Stimulated activated CD4-positive, alpha-beta T cell treated with anti-CD3 and anti-CD28 coated beads, TNF-alpha, amount 100 ng/mL, for 24 hours (primary cell): ENCODE data around the gene CAPN11.
"Not testable (repeated sequence)": the region's sequence is repeated elsewhere in the genome, so short reads cannot be mapped to it uniquely, and the experiment has no call there.

Experiments used
- DNase-seq, 3 experiments: peaks; one replicate each; pipeline ENCODE4 v3.0.0-alpha.2; 2020; ENCODE audit warnings: low read depth in 3 of 3

Gene CAPN11

GRCh38 chr6:44181784-44182183 lies 23.2 kb downstream of the CAPN11 start:
- DNase-seq, result not testable (repeated sequence)

- no peak for DNase-seq
Observed at GRCh38 chr6:44182911-44183390, 24.3 kb downstream of the CAPN11 start.

GRCh38 chr6:44183783-44184182 lies 25.2 kb downstream of the CAPN11 start:
- no peak for DNase-seq

- not testable (repeated sequence) for DNase-seq
Observed at GRCh38 chr6:44185356-44185755, 26.7 kb downstream of the CAPN11 start.

GRCh38 chr6:44185953-44186634 lies 27.5 kb downstream of the CAPN11 start:
- no peak for DNase-seq

GRCh38 chr6:44186635-44187025 lies 28.0 kb downstream of the CAPN11 start:
- no peak for DNase-seq

GRCh38 chr6:44188819-44189218 lies 30.2 kb downstream of the CAPN11 start:
- no peak for DNase-seq

GRCh38 chr6:44189257-44189656 lies 30.6 kb downstream of the CAPN11 start:
- DNase-seq, result no peak

GRCh38 chr6:44190715-44191114 lies 32.1 kb downstream of the CAPN11 start:
- no peak for DNase-seq

GRCh38 chr6:44192428-44193041 lies 33.9 kb downstream of the CAPN11 start:
- DNase-seq, result no peak

GRCh38 chr6:44193307-44193910 lies 34.8 kb downstream of the CAPN11 start:
- DNase-seq, result no peak

GRCh38 chr6:44194326-44194725 lies 35.7 kb downstream of the CAPN11 start:
- DNase-seq, result no peak

- not testable (repeated sequence) for DNase-seq
Observed at GRCh38 chr6:44196351-44196750, 37.7 kb downstream of the CAPN11 start.

GRCh38 chr6:44198684-44199083 lies 40.1 kb downstream of the CAPN11 start:
- DNase-seq, result no peak

GRCh38 chr6:44199883-44200282 lies 41.3 kb downstream of the CAPN11 start:
- no peak for DNase-seq

GRCh38 chr6:44201200-44201599 lies 42.6 kb downstream of the CAPN11 start:
- no peak for DNase-seq

GRCh38 chr6:44201638-44202303 lies 43.2 kb downstream of the CAPN11 start:
- no peak for DNase-seq

- no peak for DNase-seq
Observed at GRCh38 chr6:44202332-44202971, 43.8 kb downstream of the CAPN11 start.

GRCh38 chr6:44202972-44203750 lies 44.5 kb downstream of the CAPN11 start:
- no peak for DNase-seq

GRCh38 chr6:44203955-44204354 lies 45.3 kb downstream of the CAPN11 start:
- DNase-seq, result no peak

GRCh38 chr6:44207966-44208365 lies 49.3 kb downstream of the CAPN11 start:
- no peak for DNase-seq
